ENCODE data around the gene TSEN34. TPM values are rescaled to one million over a fixed set of nuclear protein-coding genes. Genes with fewer than 3 reads are reported as not detected.
A peak's percentile ranks its signal among the peaks of the same experiment; 100 is the strongest.

TSEN34 gene
- total RNA-seq: 10 to 100 TPM; 17.4 to 44.6 (median 19.2) TPM
- polyA plus RNA-seq: 10 to 100 TPM; 15.5 to 42.6 (median 24.5) TPM
- long read RNA-seq, donor 1, transcript TSEN34-201 (5 exons, 2,294 nt): major isoform, 31 of 58 reads
- long read RNA-seq, donor 1, transcript TSEN34-203 (4 exons, 1,349 nt): minor isoform, 7 of 58 reads
- long read RNA-seq, donor 1, partial matches to known transcripts: 9 of 58 reads
- long read RNA-seq, donor 1, other reads (novel, unspliced or antisense): 8 of 58 reads
- long read RNA-seq, donor 2, transcript TSEN34-203 (4 exons, 1,349 nt): minor isoform, 8 of 50 reads
- long read RNA-seq, donor 2, transcript TSEN34-201 (5 exons, 2,294 nt): major isoform, 29 of 50 reads
- long read RNA-seq, donor 2, partial matches to known transcripts: 8 of 50 reads
- long read RNA-seq, donor 2, other reads (novel, unspliced or antisense): 4 of 50 reads

DNA sequence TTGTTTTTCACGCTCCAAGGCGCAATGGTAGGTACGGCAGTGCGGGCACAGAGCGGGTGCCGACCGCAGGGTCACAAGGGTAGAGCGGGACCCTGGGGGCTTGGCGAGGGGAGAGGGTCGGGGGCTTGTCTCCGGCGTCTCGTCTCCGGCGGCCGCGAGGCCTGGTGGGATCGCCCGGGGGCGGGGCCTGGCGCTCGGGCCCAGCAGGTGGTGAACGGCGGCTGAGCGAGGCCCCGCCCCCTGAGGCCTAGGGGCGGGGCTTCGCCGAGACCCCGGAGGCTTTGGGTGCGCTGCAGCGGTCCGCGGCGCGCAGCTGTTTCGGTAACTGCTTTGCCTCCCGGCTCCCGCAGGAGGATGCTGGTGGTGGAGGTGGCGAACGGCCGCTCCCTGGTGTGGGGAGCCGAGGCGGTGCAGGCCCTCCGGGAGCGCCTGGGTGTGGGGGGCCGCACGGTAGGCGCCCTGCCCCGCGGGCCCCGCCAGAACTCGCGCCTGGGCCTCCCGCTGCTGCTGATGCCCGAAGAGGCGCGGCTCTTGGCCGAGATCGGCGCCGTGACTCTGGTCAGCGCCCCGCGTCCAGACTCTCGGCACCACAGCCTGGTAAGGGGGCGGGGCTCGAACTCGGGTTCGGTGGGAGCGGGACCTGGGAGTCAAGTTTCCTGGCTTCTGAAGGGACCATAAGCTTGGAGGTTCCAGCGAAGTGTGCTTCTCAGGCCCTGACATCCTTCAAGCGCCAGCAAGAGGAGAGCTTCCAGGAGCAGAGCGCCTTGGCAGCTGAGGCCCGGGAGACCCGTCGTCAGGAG lies at the start of gene TSEN34:
Gene TSEN34 (plus strand): TSS at position 298 of the 800 bp plus-strand sequence. CDS start 57 bp downstream, at position 355.
- Histone ChIP-seq H3K27me3 (ENCODE audit: insufficient read depth in 3 of 3, low read length in 2 of 3) (no peaks in the 10 kb centered on the region), H3K4me1 (peaks cover 17% of the 10 kb centered on the region), H3K9me3 (no peaks in the 10 kb centered on the region), H3K27ac (peak within 1 kb of the TSS; percentile 99), H3K36me3 (ENCODE audit: insufficient read depth in 1 of 2, low read depth in 1 of 2) (peaks cover 6 to 46% of the 10 kb centered on the region in 2 donors), H3K4me3 (peak within 1 kb of the TSS; percentile 75)
- intact Hi-C loops (cut with DNase I): loop anchor here in 1 of 2 donors (1.0 kb wide), 1 partner anchor 9 kb away; the partner anchor contains the start of gene RPS9
- DNase-seq (peak in 1 of 2 donors; percentile 86), ATAC-seq (peak; percentile 28 to 54 (median 45))
- 1 to 3% (median 1%) methylated on average over 36 to 77 of the region's 77 CpGs for WGBS, 3 donors
- TF ChIP-seq, protein P1, sequence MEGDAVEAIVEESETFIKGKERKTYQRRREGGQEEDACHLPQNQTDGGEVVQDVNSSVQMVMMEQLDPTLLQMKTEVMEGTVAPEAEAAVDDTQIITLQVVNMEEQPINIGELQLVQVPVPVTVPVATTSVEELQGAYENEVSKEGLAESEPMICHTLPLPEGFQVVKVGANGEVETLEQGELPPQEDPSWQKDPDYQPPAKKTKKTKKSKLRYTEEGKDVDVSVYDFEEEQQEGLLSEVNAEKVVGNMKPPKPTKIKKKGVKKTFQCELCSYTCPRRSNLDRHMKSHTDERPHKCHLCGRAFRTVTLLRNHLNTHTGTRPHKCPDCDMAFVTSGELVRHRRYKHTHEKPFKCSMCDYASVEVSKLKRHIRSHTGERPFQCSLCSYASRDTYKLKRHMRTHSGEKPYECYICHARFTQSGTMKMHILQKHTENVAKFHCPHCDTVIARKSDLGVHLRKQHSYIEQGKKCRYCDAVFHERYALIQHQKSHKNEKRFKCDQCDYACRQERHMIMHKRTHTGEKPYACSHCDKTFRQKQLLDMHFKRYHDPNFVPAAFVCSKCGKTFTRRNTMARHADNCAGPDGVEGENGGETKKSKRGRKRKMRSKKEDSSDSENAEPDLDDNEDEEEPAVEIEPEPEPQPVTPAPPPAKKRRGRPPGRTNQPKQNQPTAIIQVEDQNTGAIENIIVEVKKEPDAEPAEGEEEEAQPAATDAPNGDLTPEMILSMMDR (IDR thresholded peaks at IDR 0.05): no peak

DNA sequence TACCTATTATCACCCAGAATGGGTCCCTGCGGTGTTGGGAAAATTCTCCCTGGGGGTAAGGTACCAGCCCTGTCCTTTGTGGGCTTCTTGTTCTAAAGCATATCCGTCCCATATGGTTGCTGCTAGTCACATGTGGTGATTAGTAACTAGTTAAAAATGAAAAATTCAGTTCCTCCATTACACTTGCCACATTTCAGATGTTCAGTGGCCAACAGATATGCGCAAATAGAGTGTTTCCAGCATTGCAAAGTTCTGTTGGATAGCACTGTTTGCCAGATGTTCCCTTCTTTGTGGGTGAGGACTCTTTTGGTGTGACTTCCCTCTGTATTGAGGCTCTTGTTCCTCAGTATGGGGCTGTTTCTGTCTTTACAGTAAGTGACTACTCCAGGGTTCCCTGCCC lies 49.8 kb upstream of the TSEN34 start:
- no peaks in the 10 kb centered on the region for H3K27me3 ChIP-seq (ENCODE audit: insufficient read depth in 3 of 3, low read length in 2 of 3)
- no peaks in the 10 kb centered on the region for H3K9me3 ChIP-seq
- intact Hi-C loops (cut with DNase I): no loop called here
- DNase-seq: no peak
- H3K27ac ChIP-seq: no peak overlapping the region
- H3K36me3 ChIP-seq (ENCODE audit: insufficient read depth in 1 of 2, low read depth in 1 of 2): peaks cover 0 to 61% of the 10 kb centered on the region in 2 donors
- H3K4me3 ChIP-seq: no peak overlapping the region
- TF ChIP-seq, protein P1 (IDR thresholded peaks at IDR 0.05): no peak
- H3K4me1 ChIP-seq: peaks cover 23% of the 10 kb centered on the region
- WGBS, 3 donors: 83 to 94% (median 84%) methylated on average over 3 of the region's 3 CpGs
- no peak for ATAC-seq

DNA sequence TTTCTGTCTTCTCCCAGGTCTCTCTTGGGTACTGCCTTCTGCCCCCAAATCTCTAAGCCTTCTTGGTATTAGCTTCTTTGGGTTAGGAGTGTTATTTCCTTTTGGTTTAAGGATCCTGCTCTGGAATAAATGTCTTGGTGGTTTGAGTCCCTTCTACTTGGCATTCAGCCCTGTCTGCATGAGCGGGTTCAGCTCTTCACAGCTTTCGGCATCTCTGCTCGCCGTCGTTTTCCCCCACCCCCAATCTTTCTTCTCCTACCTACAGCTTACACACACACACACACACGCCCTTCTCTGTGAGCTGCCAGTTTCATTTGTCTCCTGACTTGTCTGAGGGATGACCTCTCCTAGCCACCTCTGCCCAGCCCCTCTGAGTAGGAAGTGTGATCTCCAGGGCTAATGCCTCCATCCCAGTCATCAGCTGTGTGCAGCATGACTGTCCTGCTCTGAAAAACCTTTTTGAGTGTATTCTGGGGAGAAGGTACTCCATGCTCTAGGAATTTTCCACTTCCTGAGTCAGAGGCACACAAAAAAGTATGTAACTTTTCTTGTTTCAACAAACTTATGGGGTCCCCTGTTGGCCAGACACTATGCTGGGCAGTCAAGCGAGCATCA lies 48.8 kb upstream of the TSEN34 start:
- no peak overlapping the region for H3K27ac ChIP-seq
- DNase-seq: no peak
- no peak overlapping the region for H3K4me3 ChIP-seq
- peaks cover 3 to 70% of the 10 kb centered on the region in 2 donors for H3K36me3 ChIP-seq (ENCODE audit: insufficient read depth in 1 of 2, low read depth in 1 of 2)
- TF ChIP-seq, protein P1 (IDR thresholded peaks at IDR 0.05): no peak
- H3K27me3 ChIP-seq (ENCODE audit: insufficient read depth in 3 of 3, low read length in 2 of 3): no peaks in the 10 kb centered on the region
- ATAC-seq: no peak
- intact Hi-C loops (cut with DNase I): no loop called here
- H3K9me3 ChIP-seq: no peaks in the 10 kb centered on the region
- WGBS, 3 donors: 85 to 92% (median 88%) methylated on average over 7 of the region's 7 CpGs
- peaks cover 22% of the 10 kb centered on the region for H3K4me1 ChIP-seq

DNA sequence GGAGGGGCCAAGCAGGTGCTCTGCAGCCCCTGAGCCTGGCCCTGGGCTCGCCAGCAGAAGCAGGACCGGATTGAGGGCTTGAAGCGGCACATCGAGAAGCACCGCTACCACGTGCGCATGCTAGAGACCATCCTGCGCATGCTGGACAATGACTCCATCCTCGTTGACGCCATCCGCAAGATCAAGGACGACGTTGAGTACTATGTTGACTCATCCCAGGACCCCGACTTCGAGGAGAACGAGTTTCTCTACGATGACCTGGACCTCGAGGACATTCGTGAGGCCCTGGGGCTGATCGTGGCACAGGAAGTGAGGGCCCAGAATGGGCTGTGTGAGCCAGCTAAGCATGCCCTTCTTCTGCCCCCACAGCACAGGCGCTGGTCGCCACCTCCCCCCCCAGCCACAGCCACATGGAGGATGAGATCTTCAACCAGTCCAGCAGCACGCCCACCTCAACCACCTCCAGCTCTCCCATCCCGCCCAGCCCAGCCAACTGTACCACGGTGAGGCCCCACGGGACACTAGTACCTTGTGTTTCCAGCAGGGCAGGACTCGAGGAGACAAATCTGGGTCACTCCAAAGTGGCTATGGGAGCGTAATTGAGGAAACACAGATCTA lies 45.5 kb upstream of the TSEN34 start:
- no peak for ATAC-seq
- H3K27ac ChIP-seq: no peak overlapping the region
- DNase-seq: no peak
- H3K36me3 ChIP-seq (ENCODE audit: insufficient read depth in 1 of 2, low read depth in 1 of 2): peaks cover 4 to 94% of the 10 kb centered on the region in 2 donors
- H3K9me3 ChIP-seq: no peaks in the 10 kb centered on the region
- no peak overlapping the region for H3K4me3 ChIP-seq
- WGBS, 3 donors: 89 to 93% (median 92%) methylated on average over 28 of the region's 28 CpGs
- H3K27me3 ChIP-seq (ENCODE audit: insufficient read depth in 3 of 3, low read length in 2 of 3): no peaks in the 10 kb centered on the region
- TF ChIP-seq, protein P1 (IDR thresholded peaks at IDR 0.05): no peak
- H3K4me1 ChIP-seq: peaks cover under 1% of the 10 kb centered on the region
- intact Hi-C loops (cut with DNase I): no loop called here
